Stomach (tissue), 9 donors: ENCODE data around the gene FIZ1. TPM values are rescaled to one million over a fixed set of nuclear protein-coding genes. Genes with fewer than 3 reads are reported as not detected.

Experiments used
- DNase-seq, 2 donors: peaks; one replicate each; pipeline versions ENCODE4 v3.0.0 to v3.0.0-alpha.2; 2013 to 2019
- H3K27ac ChIP-seq, 5 donors: fragments of 200-600 bp in 4 of 5; sonication (generic) in 4 of 5; one replicate each; pipeline ENCODE4 v1.5.1; 2013 to 2019; ENCODE audit warnings: mild to moderate bottlenecking in 1 of 5, moderate library complexity in 1 of 5
- H3K27me3 ChIP-seq, 3 donors: fragments of 200-600 bp; sonication (generic); one replicate each; pipeline ENCODE4 v1.5.1; 2017 to 2019; ENCODE audit warnings: mixed run types in 1 of 3
- H3K36me3 ChIP-seq, 4 donors: fragments of 200-600 bp; sonication (generic); 1 replicate in 3 of 4; 2 replicates in 1 of 4; pipeline ENCODE4 v1.5.1; 2016 to 2019
- H3K4me1 ChIP-seq, 4 donors: fragments of 200-600 bp; sonication (generic); one replicate each; pipeline ENCODE4 v1.5.1; 2016 to 2019
- H3K4me3 ChIP-seq, 4 donors: fragments of 200-600 bp; sonication (generic) in 3 of 4; one replicate each; pipeline ENCODE4 v1.5.1; 2016 to 2019; ENCODE audit warnings: mild to moderate bottlenecking in 1 of 4
- H3K9me3 ChIP-seq, 4 donors: fragments of 200-600 bp; sonication (generic); one replicate each; pipeline ENCODE4 v1.5.1; 2016 to 2019
- CTCF ChIP-seq, 7 experiments: fragments of 450-650 bp in 4 of 7; fragments of 200-600 bp in 3 of 7; sonication (generic) in 3 of 7; IDR thresholded peaks; one replicate each; pipeline ENCODE4 v1.5.1; 2016 to 2019; ENCODE audit warnings: antibody characterized with exemption in 7 of 7, control low read depth in 2 of 7, mild to moderate bottlenecking in 1 of 7
- EP300 ChIP-seq: sonication (generic); formaldehyde crosslinking; IDR thresholded peaks from one replicate; pipeline ENCODE4 v1.6.1; 2017; ENCODE audit warnings: antibody characterized with exemption
- POLR2A ChIP-seq, 4 donors: fragments of 450-650 bp; IDR thresholded peaks; one replicate each; pipeline ENCODE4 v1.6.1; 2016; ENCODE audit warnings: antibody characterized with exemption in 4 of 4, control low read depth in 2 of 4, mild to moderate bottlenecking in 1 of 4, moderate library complexity in 1 of 4
- POLR2AphosphoS5 ChIP-seq, 3 donors: sonication (generic); formaldehyde crosslinking; IDR thresholded peaks; one replicate each; pipeline ENCODE4 v1.6.1; 2016; ENCODE audit warnings: antibody characterized with exemption in 3 of 3
- WGBS, 5 donors: extraction: QIAGEN DNeasy Blood & Tissue Kit in 3 of 5; methylation state at CpG; one replicate each; pipeline versions ENCODE4 v1.1.5 to v1.1.7; 2013 to 2018; 5-methylcytosine and 5-hydroxymethylcytosine counted together
- intact Hi-C: fragments of 100-400 bp; cut with DNase I; formaldehyde crosslinking; loops from one replicate; pipeline ENCODE4 v1.15.1; 2023; ENCODE audit warnings: low total_unique reads
- polyA plus RNA-seq, 3 donors: library from polyadenylated mRNA; stranded (reverse); fragments of 200-250 nt; gene quantifications; one replicate each; pipeline ENCODE4 v1.2.3, GENCODE V29; 2013
- total RNA-seq, 5 donors: library from RNA; depleted of rRNA; stranded (reverse); fragments of >200 nt; gene quantifications; one replicate each; pipeline versions ENCODE4 v1.1.0 to v1.2.3, GENCODE V29; 2014 to 2016
- donor health status: healthy with polysubstance abuse.
- donor health status: Bipolar disorder and iron deficiency.
- donor health status: healthy.

FIZ1 gene
- total and polyA plus RNA-seq, 8 donors: 4.0 to 16.8 (median 8.7) TPM; not detected in 1

GRCh38 chr19:55626350-55626749, 27.0 kb upstream of the FIZ1 start:
- Histone ChIP-seq H3K4me1 (peaks cover 5 to 29% (median 15%) of the 10 kb centered on the region in 4 donors), H3K27ac (no peak overlapping the region), H3K27me3 (no peaks in the 10 kb centered on the region), H3K4me3 (no peak overlapping the region), H3K36me3 (peaks cover 6 to 14% (median 12%) of the 10 kb centered on the region in 4 donors), H3K9me3 (no peaks in the 10 kb centered on the region)
- no peak for TF ChIP-seq CTCF (IDR thresholded peaks at IDR 0.05)
- TF ChIP-seq POLR2AphosphoS5 (IDR thresholded peaks at IDR 0.05): no peak
- no peak for TF ChIP-seq EP300
- no peak for TF ChIP-seq POLR2A (IDR thresholded peaks at IDR 0.05)
- no peak for DNase-seq
- WGBS, 5 donors: 59 to 78% (median 73%) methylated on average over 11 of the region's 11 CpGs
- intact Hi-C loops: no loop called here

GRCh38 chr19:55625004-55625326, 25.6 kb upstream of the FIZ1 start:
- Histone ChIP-seq H3K27ac (peak overlapping the region; percentile 94 to 100 (median 97)), H3K9me3 (no peaks in the 10 kb centered on the region), H3K27me3 (no peaks in the 10 kb centered on the region), H3K36me3 (peaks cover 6 to 26% (median 21%) of the 10 kb centered on the region in 4 donors), H3K4me1 (peaks cover 5 to 35% (median 15%) of the 10 kb centered on the region in 4 donors), H3K4me3 (peak overlapping the region; percentile 46 to 65 (median 49))
- intact Hi-C loops: no loop called here
- whole genome bisulfite sequencing, 5 donors: 42 to 47% (median 46%) methylated on average over 11 of the region's 11 CpGs
- no peak for DNase-seq
- TF ChIP-seq POLR2AphosphoS5 (IDR thresholded peaks at IDR 0.05): no peak
- no peak for TF ChIP-seq EP300

DNA sequence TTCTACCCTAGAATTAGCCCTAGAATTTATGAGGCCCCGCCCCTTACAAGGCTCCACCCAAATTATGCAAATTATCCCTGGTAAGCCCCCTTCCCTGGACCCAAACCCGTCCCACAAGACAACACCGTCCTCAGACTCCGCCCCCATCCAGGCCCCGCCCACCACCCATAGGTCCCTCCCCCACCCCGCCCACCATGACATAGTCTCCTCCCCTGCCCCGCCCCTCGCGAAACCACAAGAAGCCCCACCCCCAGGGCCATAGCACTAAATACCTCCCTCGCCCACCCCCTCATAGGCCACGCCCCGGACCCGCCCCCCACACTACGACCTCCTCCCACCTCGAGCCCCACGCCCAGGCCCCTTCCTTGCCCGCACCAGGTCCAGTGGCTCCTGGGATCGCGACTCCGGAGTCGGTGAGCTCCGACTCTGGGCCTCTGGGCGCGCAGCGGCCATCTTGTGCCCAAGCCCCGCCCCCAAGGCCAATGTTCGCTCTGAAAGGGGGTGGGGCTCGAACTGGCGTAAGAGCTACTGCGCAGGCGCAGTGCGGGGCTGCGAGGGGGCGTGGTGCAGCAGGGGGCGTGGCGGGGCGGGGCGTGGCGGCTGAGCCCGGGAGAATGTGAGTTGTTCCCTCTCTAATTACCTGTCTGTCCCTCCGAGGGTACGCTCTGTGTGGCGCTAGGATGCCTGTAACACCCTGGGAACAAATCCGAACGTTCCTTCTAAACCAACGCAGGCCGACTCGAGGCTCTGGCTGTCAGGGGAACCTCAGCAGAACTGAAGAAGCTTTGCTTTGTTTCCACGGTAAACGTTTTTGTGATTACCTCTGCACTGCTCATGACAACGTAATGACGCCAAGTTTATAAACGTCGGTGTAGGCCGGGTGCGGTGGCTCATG, 25.0 kb upstream of the FIZ1 start, which contains the start of gene ZNF784:
Gene ZNF784 (minus strand): TSS at position 458 of the 895 bp plus-strand sequence. CDS start 5 bp downstream, at position 453.
- peak; percentile 95 to 98 for DNase-seq
- Histone ChIP-seq H3K4me3 (peak within 1 kb of the TSS; percentile 46 to 65 (median 49)), H3K27ac (peak within 1 kb of the TSS; percentile 94 to 100 (median 97)), H3K36me3 (peaks cover 6 to 26% (median 21%) of the 10 kb centered on the region in 4 donors), H3K4me1 (peaks cover 6 to 40% (median 18%) of the 10 kb centered on the region in 4 donors), H3K9me3 (no peaks in the 10 kb centered on the region), H3K27me3 (no peaks in the 10 kb centered on the region)
- WGBS, 5 donors: 0 to 1% (median 1%) methylated on average over 33 to 56 of the region's 56 CpGs
- TF ChIP-seq CTCF (IDR thresholded peaks at IDR 0.05): peak in 1 of 7 experiments; percentile 15
- TF ChIP-seq POLR2A (IDR thresholded peaks at IDR 0.05): no peak
- TF ChIP-seq POLR2AphosphoS5 (IDR thresholded peaks at IDR 0.05): peak in 2 of 3 donors; percentile 50 to 93
- no peak for TF ChIP-seq EP300
- intact Hi-C loops: no loop called here

GRCh38 chr19:55623561-55623960, 24.2 kb upstream of the FIZ1 start:
- intact Hi-C loops: no loop called here
- peaks cover 6 to 26% (median 21%) of the 10 kb centered on the region in 4 donors for H3K36me3 ChIP-seq
- no peak for DNase-seq
- H3K27me3 ChIP-seq: no peaks in the 10 kb centered on the region
- TF ChIP-seq EP300 (no peak), POLR2AphosphoS5 (IDR thresholded peaks at IDR 0.05) (no peak), POLR2A (IDR thresholded peaks at IDR 0.05) (no peak), CTCF (IDR thresholded peaks at IDR 0.05) (no peak)
- 38 to 54% (median 48%) methylated on average over 7 of the region's 7 CpGs for WGBS, 5 donors
- H3K9me3 ChIP-seq: no peaks in the 10 kb centered on the region
- peak overlapping the region in 2 of 4 donors; percentile 46 to 48 for H3K4me3 ChIP-seq
- peaks cover 11 to 48% (median 23%) of the 10 kb centered on the region in 4 donors for H3K4me1 ChIP-seq
- peak overlapping the region in 4 of 5 donors; percentile 94 to 97 (median 96) for H3K27ac ChIP-seq
